Right lobe of liver (tissue), 4 donors: ENCODE results near the gene TMEM217.

Experiments used
- CTCF ChIP-seq, 4 donors: fragments of 200-600 bp in 3 of 4; fragments of 450-650 bp in 1 of 4; IDR thresholded peaks; one replicate each; pipeline versions ENCODE4 v1.5.1 to v1.8.0; 2016 to 2022; ENCODE audit warnings: antibody characterized with exemption in 4 of 4, mild to moderate bottlenecking in 2 of 4
- POLR2A ChIP-seq: fragments of 450-650 bp; IDR thresholded peaks from one replicate; pipeline ENCODE4 v1.6.1; 2017; ENCODE audit warnings: antibody characterized with exemption, mild to moderate bottlenecking
- donor health status: DM: no; HTN: no; CAD: no.
- donor health status: DM: no; HTN: no; CAD: no.
- donor health status: DM: no; HTN: yes; CAD: no.

GRCh38 chr6:37190159-37190535 lies 67.8 kb downstream of the TMEM217 start:
- TF ChIP-seq POLR2A (no peak), CTCF (IDR thresholded peaks at IDR 0.05) (no peak)
